Hepatocyte (in vitro differentiated cells): ENCODE data around the gene GDPD2.

Experiments
- EZH2 ChIP-seq: fragments of 200-600 bp; sonication (generic); IDR thresholded peaks from 2 replicates; pipeline ENCODE4 v1.6.1; 2016; ENCODE audit warnings: antibody characterized with exemption, mild to moderate bottlenecking, borderline replicate concordance
- EZH2phosphoT487 ChIP-seq: fragments of 200-600 bp; sonication (generic); IDR thresholded peaks from one replicate; pipeline ENCODE4 v1.6.1; 2018; ENCODE audit warnings: antibody characterized with exemption, mild to moderate bottlenecking, low read depth, moderate library complexity; ENCODE audit not compliant: unreplicated experiment, severe bottlenecking
- TF ChIP-seq, protein P1 (sequence below): fragments of 200-600 bp; sonication (generic); IDR thresholded peaks from 2 replicates; pipeline ENCODE4 v1.5.1; 2016; ENCODE audit warnings: antibody characterized with exemption, mild to moderate bottlenecking; ENCODE audit not compliant: poor library complexity

DNA sequence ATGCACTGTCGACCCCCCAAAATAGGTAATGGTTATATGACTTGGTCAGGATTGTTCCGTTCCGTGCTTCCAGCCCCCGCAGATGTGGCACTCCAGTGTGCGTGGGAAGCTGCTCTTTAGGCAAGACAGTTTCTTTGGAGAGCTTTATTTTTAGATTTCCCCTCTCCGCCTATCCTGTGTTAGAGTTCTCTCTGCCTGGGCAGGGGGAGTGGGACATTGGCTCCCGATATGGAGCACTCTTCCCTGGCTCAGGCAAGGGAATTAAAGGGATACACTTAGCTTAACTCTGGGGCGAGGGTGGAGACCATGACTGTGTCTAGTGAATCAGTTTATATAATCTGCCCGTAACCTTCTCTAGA, 57.5 kb downstream of the GDPD2 start:
- TF ChIP-seq, protein P1, sequence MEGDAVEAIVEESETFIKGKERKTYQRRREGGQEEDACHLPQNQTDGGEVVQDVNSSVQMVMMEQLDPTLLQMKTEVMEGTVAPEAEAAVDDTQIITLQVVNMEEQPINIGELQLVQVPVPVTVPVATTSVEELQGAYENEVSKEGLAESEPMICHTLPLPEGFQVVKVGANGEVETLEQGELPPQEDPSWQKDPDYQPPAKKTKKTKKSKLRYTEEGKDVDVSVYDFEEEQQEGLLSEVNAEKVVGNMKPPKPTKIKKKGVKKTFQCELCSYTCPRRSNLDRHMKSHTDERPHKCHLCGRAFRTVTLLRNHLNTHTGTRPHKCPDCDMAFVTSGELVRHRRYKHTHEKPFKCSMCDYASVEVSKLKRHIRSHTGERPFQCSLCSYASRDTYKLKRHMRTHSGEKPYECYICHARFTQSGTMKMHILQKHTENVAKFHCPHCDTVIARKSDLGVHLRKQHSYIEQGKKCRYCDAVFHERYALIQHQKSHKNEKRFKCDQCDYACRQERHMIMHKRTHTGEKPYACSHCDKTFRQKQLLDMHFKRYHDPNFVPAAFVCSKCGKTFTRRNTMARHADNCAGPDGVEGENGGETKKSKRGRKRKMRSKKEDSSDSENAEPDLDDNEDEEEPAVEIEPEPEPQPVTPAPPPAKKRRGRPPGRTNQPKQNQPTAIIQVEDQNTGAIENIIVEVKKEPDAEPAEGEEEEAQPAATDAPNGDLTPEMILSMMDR, result no peak
- no peak for TF ChIP-seq EZH2
- TF ChIP-seq EZH2phosphoT487, result no peak
